Esophagus muscularis mucosa (tissue), 3 donors: ENCODE measurements around the gene NTN4.

Source experiments
- POLR2A ChIP-seq: fragments of 450-650 bp; IDR thresholded peaks from one replicate; pipeline ENCODE4 v1.6.1; 2017; ENCODE audit warnings: antibody characterized with exemption, moderate library complexity, mild to moderate bottlenecking, low read depth
- TF ChIP-seq, protein P1 (sequence below), 3 experiments: fragments of 200-600 bp in 2 of 3; fragments of 450-650 bp in 1 of 3; sonication (generic) in 2 of 3; IDR thresholded peaks; one replicate each; pipeline ENCODE4 v1.5.1; 2017 to 2019; ENCODE audit warnings: antibody characterized with exemption in 3 of 3, mild to moderate bottlenecking in 2 of 3, moderate library complexity in 1 of 3

DNA sequence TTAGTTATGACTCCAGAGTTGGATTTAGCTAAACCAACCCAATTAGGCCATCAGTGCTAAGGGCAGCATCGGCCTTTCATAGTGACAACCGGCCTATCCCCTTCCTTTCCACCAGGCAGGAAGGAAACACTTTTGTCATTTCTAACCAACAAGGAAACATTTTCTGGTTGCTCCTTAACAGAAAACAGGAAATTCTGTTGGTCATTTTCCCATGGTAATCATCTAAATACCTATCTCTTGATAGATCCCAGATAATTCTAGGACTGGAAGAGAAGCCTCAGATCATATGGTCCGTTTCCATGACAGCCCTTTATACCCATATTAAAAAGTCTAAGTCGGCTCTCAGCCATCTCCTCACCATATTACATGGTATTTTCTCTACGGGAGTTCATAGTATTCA, 160.1 kb downstream of the NTN4 start:
- TF ChIP-seq, protein P1, sequence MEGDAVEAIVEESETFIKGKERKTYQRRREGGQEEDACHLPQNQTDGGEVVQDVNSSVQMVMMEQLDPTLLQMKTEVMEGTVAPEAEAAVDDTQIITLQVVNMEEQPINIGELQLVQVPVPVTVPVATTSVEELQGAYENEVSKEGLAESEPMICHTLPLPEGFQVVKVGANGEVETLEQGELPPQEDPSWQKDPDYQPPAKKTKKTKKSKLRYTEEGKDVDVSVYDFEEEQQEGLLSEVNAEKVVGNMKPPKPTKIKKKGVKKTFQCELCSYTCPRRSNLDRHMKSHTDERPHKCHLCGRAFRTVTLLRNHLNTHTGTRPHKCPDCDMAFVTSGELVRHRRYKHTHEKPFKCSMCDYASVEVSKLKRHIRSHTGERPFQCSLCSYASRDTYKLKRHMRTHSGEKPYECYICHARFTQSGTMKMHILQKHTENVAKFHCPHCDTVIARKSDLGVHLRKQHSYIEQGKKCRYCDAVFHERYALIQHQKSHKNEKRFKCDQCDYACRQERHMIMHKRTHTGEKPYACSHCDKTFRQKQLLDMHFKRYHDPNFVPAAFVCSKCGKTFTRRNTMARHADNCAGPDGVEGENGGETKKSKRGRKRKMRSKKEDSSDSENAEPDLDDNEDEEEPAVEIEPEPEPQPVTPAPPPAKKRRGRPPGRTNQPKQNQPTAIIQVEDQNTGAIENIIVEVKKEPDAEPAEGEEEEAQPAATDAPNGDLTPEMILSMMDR (IDR thresholded peaks at IDR 0.05) = no peak
- TF ChIP-seq POLR2A = no peak
